Endodermal cell (in vitro differentiated cells): ENCODE data around the gene IFT20. TPM values are rescaled to one million over a fixed set of nuclear protein-coding genes. Genes with fewer than 3 reads are reported as not detected.

Source experiments
- DNase-seq: peaks from one replicate; pipeline ENCODE4 v3.0.0-alpha.2; 2017
- H3K27ac ChIP-seq: 2 replicates; pipeline ENCODE4 v1.5.1; 2013; ENCODE audit warnings: mild to moderate bottlenecking, low read depth, low read length, moderate library complexity
- H3K27me3 ChIP-seq: 2 replicates; pipeline ENCODE4 v1.6.1; 2013; ENCODE audit warnings: mild to moderate bottlenecking, low read length, moderate library complexity; ENCODE audit not compliant: insufficient read depth, control insufficient read depth, poor library complexity, severe bottlenecking
- H3K36me3 ChIP-seq: 2 replicates; pipeline ENCODE4 v1.7.0; 2013; ENCODE audit warnings: mild to moderate bottlenecking, low read length, moderate library complexity; ENCODE audit not compliant: control insufficient read depth, insufficient read depth
- H3K4me1 ChIP-seq: one replicate; pipeline ENCODE4 v1.7.0; 2013; ENCODE audit warnings: low read length; ENCODE audit not compliant: control insufficient read depth, insufficient read depth
- H3K4me3 ChIP-seq: 2 replicates; pipeline ENCODE4 v1.5.1; 2013; ENCODE audit warnings: mild to moderate bottlenecking, low read length, moderate library complexity
- H3K9ac ChIP-seq: 2 replicates; pipeline ENCODE4 v1.6.1; 2013; ENCODE audit warnings: mild to moderate bottlenecking, low read length, moderate library complexity; ENCODE audit not compliant: poor library complexity, severe bottlenecking; ENCODE audit errors: extremely low read depth
- H3K9me3 ChIP-seq: 2 replicates; pipeline ENCODE4 v1.6.1; 2013; ENCODE audit warnings: mild to moderate bottlenecking, low read length, moderate library complexity; ENCODE audit not compliant: control insufficient read depth
- H3K27ac Mint-ChIP-seq: 2 replicates; pipeline ENCODE4 v1.8.0; 2020; ENCODE audit warnings: mixed read lengths
- H3K27me3 Mint-ChIP-seq: 2 replicates; pipeline ENCODE4 v1.8.0; 2021; ENCODE audit warnings: mild to moderate bottlenecking, mixed read lengths; ENCODE audit not compliant: insufficient read depth
- H3K36me3 Mint-ChIP-seq: 2 replicates; pipeline ENCODE4 v1.8.0; 2020; ENCODE audit warnings: low read depth, mixed read lengths
- H3K4me1 Mint-ChIP-seq: 2 replicates; pipeline ENCODE4 v1.8.0; 2020; ENCODE audit warnings: mixed read lengths
- H3K4me3 Mint-ChIP-seq: 2 replicates; pipeline ENCODE4 v1.8.0; 2020; ENCODE audit warnings: mild to moderate bottlenecking, moderate library complexity, mixed read lengths
- H3K9me3 Mint-ChIP-seq: 2 replicates; pipeline ENCODE4 v1.8.0; 2020; ENCODE audit warnings: mild to moderate bottlenecking, mixed read lengths
- CTCF ChIP-seq: fragments of 200-600 bp; sonication (generic); conservative IDR thresholded peaks from 2 replicates; pipeline ENCODE4 v1.5.0; 2021; ENCODE audit warnings: antibody characterized with exemption, mild to moderate bottlenecking
- WGBS, 2 experiments: methylation state at CpG; one replicate each; pipeline versions ENCODE4 v1.1.5 to v1.1.7; 2013; ENCODE audit warnings: missing lambda C conversion rate in 2 of 2, mixed read lengths in 1 of 2; ENCODE audit not compliant: insufficient coverage in 1 of 2, insufficient read length in 1 of 2; 5-methylcytosine and 5-hydroxymethylcytosine counted together
- total RNA-seq, 2 donors: library from RNA; stranded (reverse); fragmentation: NEBNext Ultra II Directional in 1 of 2; extraction: Animal tissue kit (Norgen Biotek cat#: 25700) in 1 of 2; gene quantifications; 2 replicates in 1 of 2; 3 replicates in 1 of 2; pipeline ENCODE4 v1.2.1, GENCODE V29; 2021

Gene IFT20
- total RNA-seq, 2 donors from 2014 or later: 28.9 to 34.3 TPM

GRCh38 chr17:28327031-28327607, 8.2 kb downstream of the IFT20 start:
- no peaks in the 10 kb centered on the region for H3K9me3 Mint-ChIP-seq
- no peak overlapping the region for H3K4me3 ChIP-seq

GRCh38 chr17:28326114-28326513, 9.2 kb downstream of the IFT20 start:
- no peaks in the 10 kb centered on the region for H3K27me3 ChIP-seq
- Mint-ChIP-seq H3K4me1 (peaks cover 32% of the 10 kb centered on the region), H3K4me3 (no peak overlapping the region), H3K9me3 (no peaks in the 10 kb centered on the region), H3K27me3 (no peaks in the 10 kb centered on the region), H3K27ac (peak overlapping the region; percentile 52), H3K36me3 (peaks cover 48% of the 10 kb centered on the region)
- no peak overlapping the region for H3K4me3 ChIP-seq
- H3K9ac ChIP-seq: no peak overlapping the region
- TF ChIP-seq CTCF: no peak
- H3K27ac ChIP-seq: no peak overlapping the region
- H3K4me1 ChIP-seq: peaks cover 16% of the 10 kb centered on the region
- no peaks in the 10 kb centered on the region for H3K9me3 ChIP-seq
- WGBS, 2 experiments: 93 to 100% methylated on average over 1 to 7 of the region's 7 CpGs
- DNase-seq: peak; percentile 26
- peaks cover 44% of the 10 kb centered on the region for H3K36me3 ChIP-seq

More at GRCh38 chr17:28327031-28327607, 8.2 kb downstream of the IFT20 start:
- TF ChIP-seq CTCF: no peak
- Histone ChIP-seq H3K27ac (no peak overlapping the region), H3K36me3 (peaks cover 44% of the 10 kb centered on the region), H3K4me1 (peaks cover 16% of the 10 kb centered on the region), H3K9ac (no peak overlapping the region), H3K9me3 (no peaks in the 10 kb centered on the region), H3K27me3 (no peaks in the 10 kb centered on the region)
- peaks cover 24% of the 10 kb centered on the region for H3K4me1 Mint-ChIP-seq
- WGBS, 2 experiments: 95 to 98% methylated on average over 8 of the region's 9 CpGs
- H3K27ac Mint-ChIP-seq: no peak overlapping the region
- no peak overlapping the region for H3K4me3 Mint-ChIP-seq
- DNase-seq: peak; percentile 18
- H3K27me3 Mint-ChIP-seq: no peaks in the 10 kb centered on the region
- peaks cover 45% of the 10 kb centered on the region for H3K36me3 Mint-ChIP-seq

GRCh38 chr17:28325211-28325610, 10.1 kb downstream of the IFT20 start:
- Histone ChIP-seq H3K27me3 (no peaks in the 10 kb centered on the region), H3K4me3 (peak overlapping the region; percentile 57), H3K4me1 (peaks cover 16% of the 10 kb centered on the region), H3K9ac (no peak overlapping the region), H3K36me3 (peaks cover 44% of the 10 kb centered on the region), H3K27ac (peak overlapping the region; percentile 43), H3K9me3 (no peaks in the 10 kb centered on the region)
- peaks cover 54% of the 10 kb centered on the region for H3K36me3 Mint-ChIP-seq
- peak; percentile 23 for DNase-seq
- H3K9me3 Mint-ChIP-seq: no peaks in the 10 kb centered on the region
- H3K4me3 Mint-ChIP-seq: no peak overlapping the region
- H3K27ac Mint-ChIP-seq: peak overlapping the region; percentile 46
- H3K27me3 Mint-ChIP-seq: no peaks in the 10 kb centered on the region
- WGBS, 2 experiments: 89 to 90% methylated on average over 5 of the region's 5 CpGs
- no peak for TF ChIP-seq CTCF
- H3K4me1 Mint-ChIP-seq: peaks cover 41% of the 10 kb centered on the region
